B cell (primary cell): Measurements from ENCODE around the gene CHMP6.

Experiments
- CTCF ChIP-seq: fragments of 200-600 bp; IDR thresholded peaks from one replicate; pipeline ENCODE4 v1.8.0; 2022; ENCODE audit warnings: antibody characterized with exemption, mild to moderate bottlenecking
- EZH2 ChIP-seq: IDR thresholded peaks from 2 replicates; pipeline ENCODE4 v1.6.1; 2012; ENCODE audit warnings: borderline replicate concordance, low read depth, mild to moderate bottlenecking, moderate library complexity, low read length; ENCODE audit not compliant: insufficient read depth, poor library complexity, severe bottlenecking

GRCh38 chr17:80948976-80949450 lies 42.6 kb upstream of the CHMP6 start:
- no peak for TF ChIP-seq CTCF
- no peak for TF ChIP-seq EZH2
